PFSK-1 (cell line): ENCODE data around the gene MMP7.

Experiments
- POLR2AphosphoS5 ChIP-seq: IDR thresholded peaks from 2 replicates; pipeline ENCODE4 v1.6.1; 2012; ENCODE audit warnings: low read depth, mild to moderate bottlenecking, control low read depth, low read length, moderate library complexity
- SIN3A ChIP-seq: IDR thresholded peaks from 2 replicates; pipeline ENCODE4 v1.6.1; 2012; ENCODE audit warnings: mild to moderate bottlenecking, low read length, moderate library complexity, borderline replicate concordance; ENCODE audit not compliant: insufficient read depth

- TF ChIP-seq POLR2AphosphoS5 (no peak), SIN3A (no peak)
Measured at GRCh38 chr11:102534261-102534872, 3.8 kb upstream of the MMP7 start.
